Liver (tissue), 9 donors: ENCODE measurements around the gene DCC. TPM values are rescaled to one million over a fixed set of nuclear protein-coding genes. Genes with fewer than 3 reads are reported as not detected.

Experiments used
- DNase-seq: peaks from one replicate; pipeline ENCODE4 v3.0.0-alpha.2; 2017; ENCODE audit warnings: low spot score
- H3K27ac ChIP-seq, 2 donors: one replicate each; pipeline ENCODE4 v1.7.0; 2013; ENCODE audit warnings: inconsistent platforms in 2 of 2, low read length in 2 of 2, control low read depth in 1 of 2, low read depth in 1 of 2, mild to moderate bottlenecking in 1 of 2
- H3K27me3 ChIP-seq, 4 donors: one replicate each; pipeline versions ENCODE4 v1.6.1 to v1.7.0; 2013; ENCODE audit warnings: low read length in 3 of 4, inconsistent platforms in 1 of 4, mild to moderate bottlenecking in 1 of 4, moderate library complexity in 1 of 4; ENCODE audit not compliant: control insufficient read depth in 4 of 4, insufficient read depth in 4 of 4
- H3K36me3 ChIP-seq, 4 donors: one replicate each; pipeline versions ENCODE4 v1.6.1 to v1.7.0; 2013; ENCODE audit warnings: low read length in 3 of 4, mild to moderate bottlenecking in 3 of 4, low read depth in 1 of 4, moderate library complexity in 1 of 4; ENCODE audit not compliant: control insufficient read depth in 4 of 4, insufficient read depth in 3 of 4
- H3K4me1 ChIP-seq, 4 donors: one replicate each; pipeline versions ENCODE4 v1.6.1 to v1.7.0; 2013; ENCODE audit warnings: low read length in 3 of 4, mild to moderate bottlenecking in 3 of 4, moderate library complexity in 1 of 4; ENCODE audit not compliant: control insufficient read depth in 4 of 4, insufficient read depth in 4 of 4
- H3K4me3 ChIP-seq, 3 donors: one replicate each; pipeline versions ENCODE4 v1.6.1 to v1.7.0; 2013; ENCODE audit warnings: low read length in 3 of 3, control low read depth in 1 of 3, low read depth in 1 of 3, mild to moderate bottlenecking in 1 of 3
- H3K9ac ChIP-seq, 2 donors: one replicate each; pipeline ENCODE4 v1.7.0; 2013; ENCODE audit warnings: low read length in 2 of 2, mild to moderate bottlenecking in 2 of 2, moderate library complexity in 2 of 2, control low read depth in 1 of 2, low read depth in 1 of 2
- H3K9me3 ChIP-seq, 4 donors: one replicate each; pipeline versions ENCODE4 v1.6.1 to v1.7.0; 2013; ENCODE audit warnings: low read length in 3 of 4; ENCODE audit not compliant: control insufficient read depth in 4 of 4
- EGR1 ChIP-seq, 2 donors: IDR thresholded peaks; 2 replicates each; pipeline ENCODE4 v1.6.1; 2016 to 2018; ENCODE audit warnings: antibody characterized with exemption in 2 of 2, low read depth in 2 of 2
- FOXA2 ChIP-seq: IDR thresholded peaks from 2 replicates; pipeline ENCODE4 v1.6.1; 2016; ENCODE audit warnings: antibody characterized with exemption
- GABPA ChIP-seq, 2 donors: IDR thresholded peaks in 1 of 2; conservative IDR thresholded peaks in 1 of 2; 2 replicates each; pipeline ENCODE4 v1.6.1; 2016; ENCODE audit warnings: antibody characterized with exemption in 2 of 2, mild to moderate bottlenecking in 1 of 2, moderate library complexity in 1 of 2
- HNF4A ChIP-seq, 2 donors: conservative IDR thresholded peaks; 2 replicates each; pipeline ENCODE4 v1.6.1; 2016; ENCODE audit warnings: antibody characterized with exemption in 2 of 2, mild to moderate bottlenecking in 2 of 2
- NR2F2 ChIP-seq: IDR thresholded peaks from 2 replicates; pipeline ENCODE4 v1.6.1; 2016; ENCODE audit warnings: antibody characterized with exemption
- RAD21 ChIP-seq, 2 donors: IDR thresholded peaks; 2 replicates each; pipeline ENCODE4 v1.6.1; 2016; ENCODE audit warnings: antibody characterized with exemption in 2 of 2, mild to moderate bottlenecking in 2 of 2
- RXRA ChIP-seq, 2 donors: IDR thresholded peaks; 2 replicates each; pipeline ENCODE4 v1.6.1; 2017 to 2018; ENCODE audit warnings: antibody characterized with exemption in 2 of 2, mild to moderate bottlenecking in 1 of 2
- SP1 ChIP-seq: IDR thresholded peaks from 2 replicates; pipeline ENCODE4 v1.6.1; 2018; ENCODE audit warnings: antibody characterized with exemption, mild to moderate bottlenecking
- TAF1 ChIP-seq: conservative IDR thresholded peaks from 2 replicates; pipeline ENCODE4 v1.6.1; 2016; ENCODE audit warnings: antibody characterized with exemption, mild to moderate bottlenecking
- YY1 ChIP-seq: IDR thresholded peaks from 2 replicates; pipeline ENCODE4 v1.6.1; 2016; ENCODE audit warnings: antibody characterized with exemption, mild to moderate bottlenecking
- WGBS: extraction: QIAGEN DNeasy Blood & Tissue Kit; methylation state at CpG from one replicate; pipeline ENCODE4 v1.1.7; 2013; 5-methylcytosine and 5-hydroxymethylcytosine counted together
- polyA plus RNA-seq, 2 donors: library from polyadenylated mRNA; stranded (reverse) in 1 of 2; unstranded in 1 of 2; fragments of 200-250 nt in 1 of 2; fragments of >200 nt in 1 of 2; fragmentation: Nextera tagmentation in 1 of 2; extraction: Ambion mirVana in 1 of 2; gene quantifications; one replicate each; pipeline versions ENCODE4 v1.2.1 to v1.2.3, GENCODE V29; 2013 to 2015
- total RNA-seq, 2 donors: library from RNA; depleted of rRNA; stranded (reverse); fragments of >200 nt; gene quantifications; one replicate each; pipeline ENCODE4 v1.2.3, GENCODE V29; 2014
- TF ChIP-seq, protein P1 (sequence below): IDR thresholded peaks from 2 replicates; pipeline ENCODE4 v1.6.1; 2016; ENCODE audit warnings: antibody characterized with exemption
- TF ChIP-seq, protein P2 (sequence below): fragments of 150-350 bp; IDR thresholded peaks from 2 replicates; pipeline ENCODE4 v1.5.1; 2017; ENCODE audit warnings: improper control_type of control experiment, low read depth, low read length; ENCODE audit not compliant: missing input control
- TF ChIP-seq, protein P3 (sequence below): IDR thresholded peaks from 2 replicates; pipeline ENCODE4 v1.6.1; 2016; ENCODE audit warnings: antibody characterized with exemption, mild to moderate bottlenecking
- donor health status: healthy.
- donor health status: healthy.
- donor health status: healthy.
- donor health status: healthy.
- donor health status: healthy.

Gene DCC
- total and polyA plus RNA-seq, 4 donors, result under 0.01 to 0.03 TPM; not detected in 2

DNA sequence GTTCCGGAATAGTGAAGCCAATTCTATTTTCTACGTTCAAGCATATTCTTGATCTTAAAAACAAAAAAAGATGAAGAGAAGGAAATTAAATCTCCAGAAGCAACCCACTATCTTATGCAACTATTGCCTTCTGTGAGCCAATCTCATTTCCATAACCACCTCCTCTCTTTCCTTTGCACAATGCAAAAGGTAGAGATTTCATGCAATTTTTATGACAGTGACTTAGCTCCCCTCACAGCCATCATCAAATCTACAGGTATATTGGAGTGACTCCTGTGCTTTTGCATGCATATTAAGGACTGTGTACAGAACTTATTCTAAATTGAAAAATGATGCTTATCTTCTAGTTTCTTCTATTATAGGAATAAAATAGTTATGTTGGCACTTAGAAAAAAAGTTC, 191.8 kb downstream of the DCC start:
- 78% methylated on average over 2 of the region's 2 CpGs for WGBS
- no peak for DNase-seq
- Histone ChIP-seq H3K9me3 (no peaks in the 10 kb centered on the region), H3K27ac (no peak overlapping the region), H3K9ac (no peak overlapping the region), H3K36me3 (no peaks in the 10 kb centered on the region), H3K27me3 (peaks cover 0 to 4% (median 0%) of the 10 kb centered on the region in 4 donors), H3K4me1 (no peaks in the 10 kb centered on the region), H3K4me3 (no peak overlapping the region)
- TF ChIP-seq FOXA2 (no peak), SP1 (no peak), RXRA (IDR thresholded peaks at IDR 0.05) (no peak), RAD21 (IDR thresholded peaks at IDR 0.05) (no peak), YY1 (no peak), EGR1 (IDR thresholded peaks at IDR 0.05; ENCODE audit: low read depth in 2 of 2) (no peak)
- TF ChIP-seq, protein P1, sequence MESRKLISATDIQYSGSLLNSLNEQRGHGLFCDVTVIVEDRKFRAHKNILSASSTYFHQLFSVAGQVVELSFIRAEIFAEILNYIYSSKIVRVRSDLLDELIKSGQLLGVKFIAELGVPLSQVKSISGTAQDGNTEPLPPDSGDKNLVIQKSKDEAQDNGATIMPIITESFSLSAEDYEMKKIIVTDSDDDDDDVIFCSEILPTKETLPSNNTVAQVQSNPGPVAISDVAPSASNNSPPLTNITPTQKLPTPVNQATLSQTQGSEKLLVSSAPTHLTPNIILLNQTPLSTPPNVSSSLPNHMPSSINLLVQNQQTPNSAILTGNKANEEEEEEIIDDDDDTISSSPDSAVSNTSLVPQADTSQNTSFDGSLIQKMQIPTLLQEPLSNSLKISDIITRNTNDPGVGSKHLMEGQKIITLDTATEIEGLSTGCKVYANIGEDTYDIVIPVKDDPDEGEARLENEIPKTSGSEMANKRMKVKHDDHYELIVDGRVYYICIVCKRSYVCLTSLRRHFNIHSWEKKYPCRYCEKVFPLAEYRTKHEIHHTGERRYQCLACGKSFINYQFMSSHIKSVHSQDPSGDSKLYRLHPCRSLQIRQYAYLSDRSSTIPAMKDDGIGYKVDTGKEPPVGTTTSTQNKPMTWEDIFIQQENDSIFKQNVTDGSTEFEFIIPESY, result no peak
- TF ChIP-seq, protein P2, sequence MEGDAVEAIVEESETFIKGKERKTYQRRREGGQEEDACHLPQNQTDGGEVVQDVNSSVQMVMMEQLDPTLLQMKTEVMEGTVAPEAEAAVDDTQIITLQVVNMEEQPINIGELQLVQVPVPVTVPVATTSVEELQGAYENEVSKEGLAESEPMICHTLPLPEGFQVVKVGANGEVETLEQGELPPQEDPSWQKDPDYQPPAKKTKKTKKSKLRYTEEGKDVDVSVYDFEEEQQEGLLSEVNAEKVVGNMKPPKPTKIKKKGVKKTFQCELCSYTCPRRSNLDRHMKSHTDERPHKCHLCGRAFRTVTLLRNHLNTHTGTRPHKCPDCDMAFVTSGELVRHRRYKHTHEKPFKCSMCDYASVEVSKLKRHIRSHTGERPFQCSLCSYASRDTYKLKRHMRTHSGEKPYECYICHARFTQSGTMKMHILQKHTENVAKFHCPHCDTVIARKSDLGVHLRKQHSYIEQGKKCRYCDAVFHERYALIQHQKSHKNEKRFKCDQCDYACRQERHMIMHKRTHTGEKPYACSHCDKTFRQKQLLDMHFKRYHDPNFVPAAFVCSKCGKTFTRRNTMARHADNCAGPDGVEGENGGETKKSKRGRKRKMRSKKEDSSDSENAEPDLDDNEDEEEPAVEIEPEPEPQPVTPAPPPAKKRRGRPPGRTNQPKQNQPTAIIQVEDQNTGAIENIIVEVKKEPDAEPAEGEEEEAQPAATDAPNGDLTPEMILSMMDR, result no peak
- TF ChIP-seq, protein P3, sequence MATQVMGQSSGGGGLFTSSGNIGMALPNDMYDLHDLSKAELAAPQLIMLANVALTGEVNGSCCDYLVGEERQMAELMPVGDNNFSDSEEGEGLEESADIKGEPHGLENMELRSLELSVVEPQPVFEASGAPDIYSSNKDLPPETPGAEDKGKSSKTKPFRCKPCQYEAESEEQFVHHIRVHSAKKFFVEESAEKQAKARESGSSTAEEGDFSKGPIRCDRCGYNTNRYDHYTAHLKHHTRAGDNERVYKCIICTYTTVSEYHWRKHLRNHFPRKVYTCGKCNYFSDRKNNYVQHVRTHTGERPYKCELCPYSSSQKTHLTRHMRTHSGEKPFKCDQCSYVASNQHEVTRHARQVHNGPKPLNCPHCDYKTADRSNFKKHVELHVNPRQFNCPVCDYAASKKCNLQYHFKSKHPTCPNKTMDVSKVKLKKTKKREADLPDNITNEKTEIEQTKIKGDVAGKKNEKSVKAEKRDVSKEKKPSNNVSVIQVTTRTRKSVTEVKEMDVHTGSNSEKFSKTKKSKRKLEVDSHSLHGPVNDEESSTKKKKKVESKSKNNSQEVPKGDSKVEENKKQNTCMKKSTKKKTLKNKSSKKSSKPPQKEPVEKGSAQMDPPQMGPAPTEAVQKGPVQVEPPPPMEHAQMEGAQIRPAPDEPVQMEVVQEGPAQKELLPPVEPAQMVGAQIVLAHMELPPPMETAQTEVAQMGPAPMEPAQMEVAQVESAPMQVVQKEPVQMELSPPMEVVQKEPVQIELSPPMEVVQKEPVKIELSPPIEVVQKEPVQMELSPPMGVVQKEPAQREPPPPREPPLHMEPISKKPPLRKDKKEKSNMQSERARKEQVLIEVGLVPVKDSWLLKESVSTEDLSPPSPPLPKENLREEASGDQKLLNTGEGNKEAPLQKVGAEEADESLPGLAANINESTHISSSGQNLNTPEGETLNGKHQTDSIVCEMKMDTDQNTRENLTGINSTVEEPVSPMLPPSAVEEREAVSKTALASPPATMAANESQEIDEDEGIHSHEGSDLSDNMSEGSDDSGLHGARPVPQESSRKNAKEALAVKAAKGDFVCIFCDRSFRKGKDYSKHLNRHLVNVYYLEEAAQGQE, result no peak

DNA sequence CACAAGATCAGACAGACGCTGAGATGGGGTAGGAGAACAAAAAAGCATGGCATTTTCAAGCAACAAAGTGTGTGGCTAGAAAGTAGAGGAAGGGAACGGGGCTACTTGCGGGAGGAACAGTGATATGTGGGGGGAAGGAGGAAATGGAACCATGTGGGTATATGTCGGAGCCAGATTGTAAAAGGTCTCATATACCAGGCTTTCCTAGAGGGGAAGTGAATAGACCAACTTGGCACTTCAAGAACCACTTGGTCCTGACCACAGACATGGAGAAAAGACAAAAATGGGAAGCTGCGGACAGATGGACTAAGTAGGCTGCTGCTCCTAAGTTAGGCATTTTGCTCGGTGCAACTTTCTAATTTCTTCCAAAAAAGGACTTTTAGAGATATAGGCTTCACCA, 196.0 kb downstream of the DCC start:
- DNase-seq, result no peak
- H3K27ac ChIP-seq, result no peak overlapping the region
- H3K36me3 ChIP-seq, result no peaks in the 10 kb centered on the region
- H3K4me1 ChIP-seq, result no peaks in the 10 kb centered on the region
- no peak for TF ChIP-seq GABPA (IDR thresholded peaks at IDR 0.05 in 1 of 2, conservative IDR thresholded peaks at IDR 0.05 in 1 of 2)
- TF ChIP-seq, protein P1, result no peak
- no peak for TF ChIP-seq NR2F2
- TF ChIP-seq, protein P2, result no peak
- no peak for TF ChIP-seq TAF1
- TF ChIP-seq HNF4A (conservative IDR thresholded peaks at IDR 0.05), result no peak
- H3K27me3 ChIP-seq, result peaks cover 0 to 4% (median 0%) of the 10 kb centered on the region in 4 donors
- no peak overlapping the region for H3K9ac ChIP-seq
- WGBS, result 63% methylated on average over 6 of the region's 6 CpGs
- H3K9me3 ChIP-seq, result no peaks in the 10 kb centered on the region
- H3K4me3 ChIP-seq, result no peak overlapping the region
